GM04503 (cell line): Measurements from ENCODE around the gene RAB5B.

ENCODE experiments used
- DNase-seq: peaks from one replicate; pipeline ENCODE4 v3.0.0-alpha.2; 2012; ENCODE audit warnings: low read depth

RAB5B gene, protein sequence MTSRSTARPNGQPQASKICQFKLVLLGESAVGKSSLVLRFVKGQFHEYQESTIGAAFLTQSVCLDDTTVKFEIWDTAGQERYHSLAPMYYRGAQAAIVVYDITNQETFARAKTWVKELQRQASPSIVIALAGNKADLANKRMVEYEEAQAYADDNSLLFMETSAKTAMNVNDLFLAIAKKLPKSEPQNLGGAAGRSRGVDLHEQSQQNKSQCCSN

DNA sequence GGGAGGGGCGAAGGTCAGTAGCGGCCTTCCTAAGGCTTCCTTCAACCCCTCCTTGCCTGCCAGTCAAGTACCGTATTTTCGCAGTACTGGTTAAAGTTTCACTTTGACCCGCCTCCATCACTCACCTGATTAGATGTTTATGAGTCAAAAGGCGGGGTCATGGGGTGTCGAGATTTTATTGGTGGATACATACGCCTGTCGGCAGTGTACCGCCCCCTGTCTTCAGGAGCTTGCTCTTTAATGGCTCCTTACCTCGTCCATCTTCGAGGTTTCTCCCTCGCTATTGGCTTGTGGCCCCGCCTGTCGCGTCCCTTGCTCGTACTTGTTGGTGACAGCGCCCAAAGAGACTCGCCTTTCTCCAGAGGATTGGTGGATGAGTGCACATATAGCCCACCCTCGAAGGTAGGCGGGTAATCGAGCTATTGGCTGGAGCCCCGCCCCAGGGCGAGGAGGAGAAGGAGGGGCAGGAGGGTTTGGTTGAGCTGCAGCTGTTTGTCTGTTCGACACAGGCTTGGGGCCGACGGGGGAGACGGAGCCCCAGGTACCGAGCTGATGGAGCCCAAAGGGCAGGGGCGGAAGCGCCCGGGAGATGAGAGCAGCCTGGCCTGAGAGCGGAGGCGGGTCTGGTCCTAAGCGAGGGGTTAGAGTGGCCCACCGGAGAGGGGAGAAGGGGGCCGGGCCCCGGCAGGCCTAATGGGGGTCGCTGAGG, at the start of gene RAB5B:
Gene RAB5B, plus strand, starts transcription at position 480 of the 709 bp plus-strand sequence. CDS start 12,883 bp downstream, outside the sequence.
- DNase-seq = peak; percentile 100

DNA sequence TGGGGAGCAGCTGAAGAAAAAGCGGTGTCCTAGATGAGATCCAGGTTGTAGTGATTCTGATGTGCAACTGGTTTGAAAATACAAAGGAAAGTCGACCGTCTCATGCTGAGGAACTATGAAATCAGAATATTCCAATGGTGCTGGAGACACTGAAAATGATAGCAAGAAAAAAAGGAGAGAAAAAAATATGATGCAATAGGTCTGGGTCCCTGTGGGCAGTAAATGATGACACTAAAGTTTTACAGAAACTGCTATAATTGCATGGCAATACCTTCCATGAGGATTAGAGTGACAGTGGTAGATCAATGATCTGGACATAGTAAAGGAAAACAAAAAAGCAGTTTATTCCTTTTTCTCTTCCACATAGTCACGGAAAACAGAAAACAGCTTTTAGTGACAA, 48.5 kb upstream of the RAB5B start:
- no peak for DNase-seq

DNA sequence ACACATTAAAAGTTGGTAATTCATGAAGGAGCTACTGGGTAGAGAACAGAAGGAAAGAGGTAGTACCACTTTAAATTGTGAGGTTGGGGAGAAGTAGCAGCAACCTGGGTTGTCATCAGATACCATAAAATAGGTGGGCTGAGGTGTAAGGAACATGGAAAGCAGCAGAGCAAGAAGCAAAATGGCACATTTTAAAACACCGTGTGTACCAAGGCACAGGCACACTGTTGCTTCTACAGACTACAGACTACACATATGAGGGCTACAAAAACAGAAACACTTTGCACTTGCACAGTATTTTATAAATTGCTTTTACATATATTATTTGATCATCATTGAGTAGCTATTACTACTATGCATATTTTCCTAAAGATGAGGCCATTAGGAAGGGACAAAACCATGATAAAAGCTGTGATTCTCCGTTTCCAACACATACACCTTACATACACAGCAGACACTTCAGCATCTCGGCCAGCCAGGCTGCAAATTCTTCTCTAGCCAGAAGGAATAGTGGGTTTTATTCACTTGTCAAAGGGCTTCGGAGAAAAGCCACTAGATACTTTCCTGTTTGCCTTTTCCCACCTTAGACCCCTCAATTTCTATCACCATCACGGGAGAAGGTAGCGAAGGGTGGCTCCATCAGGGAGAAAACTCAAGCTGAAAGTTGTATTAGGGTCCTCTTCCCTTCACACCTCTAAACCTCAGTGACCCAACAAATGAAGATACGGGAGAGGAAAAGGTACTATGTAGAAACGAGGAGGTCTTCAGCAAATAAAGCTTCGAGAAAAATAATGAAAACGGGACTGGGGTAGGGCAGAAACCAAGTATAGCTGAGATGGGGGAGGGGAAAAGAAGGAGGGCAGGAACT, 47.8 kb upstream of the RAB5B start:
- no peak for DNase-seq

DNA sequence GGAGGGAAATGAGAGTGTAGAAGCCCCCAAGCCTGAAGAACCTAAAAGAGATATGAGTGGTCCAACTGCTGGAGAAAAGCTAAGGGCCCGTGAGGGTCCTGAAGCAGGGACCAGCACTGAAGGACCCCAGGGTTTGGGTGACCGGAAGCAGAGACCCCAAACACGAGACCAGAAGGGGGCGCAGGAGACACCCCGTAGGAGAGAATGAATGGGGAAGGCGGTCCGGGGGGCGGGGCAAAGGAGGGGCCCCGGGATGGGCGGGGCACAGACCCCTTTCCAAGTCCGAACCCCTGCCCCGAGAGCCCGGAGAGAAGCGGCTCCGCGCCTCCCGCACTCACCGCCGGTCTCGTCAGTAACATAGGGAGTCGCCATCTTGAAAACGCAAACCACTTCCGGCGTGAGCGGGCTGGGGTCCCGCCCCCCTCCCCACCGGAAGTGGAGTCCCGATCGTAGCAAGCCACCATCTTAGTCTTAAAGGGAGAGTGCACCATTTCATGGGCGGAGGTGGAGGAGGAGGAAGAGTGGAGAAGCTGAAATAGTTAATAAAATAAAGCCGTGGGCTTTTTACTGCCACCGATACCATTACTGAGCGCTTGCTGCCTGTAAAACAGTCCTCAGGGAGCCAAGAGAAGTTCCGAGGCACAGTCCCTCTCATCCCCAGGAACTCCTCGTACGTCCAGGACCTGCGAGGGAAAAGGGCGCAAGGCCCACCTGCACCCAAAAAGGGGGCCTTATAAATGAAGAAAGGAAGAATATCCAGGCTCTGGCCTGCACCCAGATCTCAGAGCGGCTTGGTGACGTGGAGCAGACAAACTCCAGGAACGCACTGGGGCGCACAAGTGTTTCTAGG, 46.9 kb upstream of the RAB5B start:
- peak; percentile 66 for DNase-seq

DNA sequence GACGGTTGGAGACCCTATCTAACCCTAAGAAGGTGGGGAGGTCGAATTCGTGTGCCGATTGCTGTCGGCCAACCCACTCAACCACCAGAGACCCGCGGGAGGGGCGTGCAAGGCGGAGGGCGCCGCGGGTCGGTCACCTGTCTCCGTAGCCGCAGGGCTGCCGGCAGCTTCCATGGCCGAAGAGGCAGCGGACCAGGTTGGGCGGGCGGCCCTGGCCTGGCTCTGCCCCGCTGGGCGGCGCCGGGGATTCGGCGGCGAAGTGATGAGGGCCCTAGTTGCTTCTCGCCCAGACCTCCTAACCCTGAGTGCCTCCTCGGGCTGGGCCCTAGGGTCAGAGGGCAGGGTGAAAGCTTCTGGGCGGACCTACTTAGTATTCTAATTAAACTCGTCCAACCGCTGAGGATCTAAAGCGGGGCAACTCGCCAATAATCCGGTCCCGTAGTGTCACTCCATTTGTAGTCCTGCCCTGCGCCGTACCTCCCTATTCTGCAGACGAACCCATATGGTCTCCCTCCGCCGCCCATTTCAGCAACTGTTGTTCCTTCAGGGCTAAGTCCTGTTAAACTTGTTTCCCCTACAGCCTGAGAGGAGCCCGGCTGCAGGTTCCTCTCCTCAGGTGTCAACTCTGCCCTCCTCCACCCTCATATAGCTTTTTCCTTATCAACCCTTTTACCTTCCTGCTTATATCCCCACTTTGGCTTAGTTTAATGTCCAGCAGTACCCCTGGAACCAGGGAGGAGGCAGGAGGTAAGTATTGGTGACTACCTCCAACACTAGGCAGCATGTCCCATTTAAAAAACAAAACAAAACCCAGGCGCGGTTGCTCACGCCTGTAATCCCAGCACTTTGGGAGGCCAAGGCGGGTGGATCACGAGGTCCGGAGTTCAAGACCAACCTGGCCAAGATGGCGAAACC, 46.0 kb upstream of the RAB5B start, which contains the start of gene PYM1:
Gene PYM1, minus strand, starts transcription at position 307 of the 915 bp plus-strand sequence. Its CDS starts 133 bp downstream, at position 174.
- DNase-seq = no peak

DNA sequence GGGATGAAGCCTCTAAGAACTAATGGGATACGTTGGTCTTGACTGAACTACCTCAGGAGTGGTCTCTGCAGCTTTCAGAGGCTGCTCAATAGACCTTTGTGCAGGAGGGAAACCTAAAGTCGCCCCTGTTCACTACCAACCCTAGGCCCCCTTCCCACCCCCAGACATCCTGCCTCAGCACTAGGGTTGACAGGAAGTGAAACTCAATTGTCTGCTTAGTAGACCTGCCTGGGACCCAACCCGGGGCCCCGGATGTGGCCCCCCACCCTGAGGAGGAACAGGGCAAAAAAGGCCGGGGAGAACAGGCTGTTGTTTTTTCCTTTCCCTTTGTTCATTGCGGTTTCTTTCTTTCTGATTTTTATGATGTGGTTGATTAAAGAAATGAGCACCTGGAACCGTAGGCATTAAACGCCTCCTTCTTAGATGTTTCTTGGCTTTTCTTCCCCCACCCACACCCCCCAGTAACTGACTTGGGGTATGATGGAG, 44.5 kb upstream of the RAB5B start:
- no peak for DNase-seq

DNA sequence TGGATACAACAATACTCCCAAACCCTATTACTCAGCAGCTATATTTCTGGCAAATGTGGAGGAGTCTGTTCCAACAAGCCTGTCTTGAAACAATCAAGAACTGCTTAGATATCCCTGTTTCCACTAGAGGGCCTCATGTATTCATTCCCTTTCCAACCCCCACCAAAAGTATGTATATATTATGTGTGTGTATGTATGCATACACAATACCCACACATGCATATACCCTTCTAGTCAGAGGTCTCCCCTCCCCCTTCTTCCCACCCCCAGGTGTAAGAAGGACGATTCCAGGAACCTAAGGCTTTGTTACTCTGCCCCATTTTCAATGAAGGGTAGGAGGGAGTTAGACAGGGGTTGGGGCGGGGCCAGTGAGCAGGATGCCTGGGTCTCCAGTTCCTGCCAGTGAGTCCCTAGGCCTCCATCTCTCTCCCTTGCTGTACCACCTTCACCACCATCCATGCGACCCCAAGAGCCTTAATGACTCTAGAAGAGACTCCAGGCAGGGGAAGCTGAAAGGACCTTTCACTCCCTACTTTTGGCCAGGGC, 43.0 kb upstream of the RAB5B start, which contains the start of gene DGKA:
Gene DGKA, plus strand, starts transcription at position 392 of the 546 bp plus-strand sequence. CDS start 5,342 bp downstream, outside the sequence.
- peak; percentile 43 for DNase-seq

DNA sequence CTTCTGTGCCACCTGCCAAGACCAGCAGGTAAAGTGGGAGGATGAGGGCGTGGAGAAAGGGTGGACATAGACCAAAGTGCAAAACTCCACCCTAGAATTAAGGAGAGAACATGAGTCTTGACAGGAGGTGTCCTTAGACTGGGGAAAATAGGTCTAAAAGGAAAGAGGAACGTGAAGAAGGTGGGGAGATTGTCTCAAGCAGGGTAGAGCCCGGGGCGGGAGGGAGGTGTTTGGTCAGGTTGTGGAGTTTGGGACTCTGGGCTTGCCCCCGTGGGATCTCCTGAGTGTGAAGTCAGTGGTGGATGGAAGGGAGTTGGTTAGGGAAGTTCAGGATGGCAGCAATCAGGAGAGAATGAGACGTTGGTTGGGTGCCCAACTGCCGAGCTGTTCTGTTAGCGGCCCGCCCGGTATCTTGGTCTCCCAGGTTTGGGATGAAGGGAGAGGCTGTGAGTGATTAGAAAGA, 42.5 kb upstream of the RAB5B start:
- no peak for DNase-seq

DNA sequence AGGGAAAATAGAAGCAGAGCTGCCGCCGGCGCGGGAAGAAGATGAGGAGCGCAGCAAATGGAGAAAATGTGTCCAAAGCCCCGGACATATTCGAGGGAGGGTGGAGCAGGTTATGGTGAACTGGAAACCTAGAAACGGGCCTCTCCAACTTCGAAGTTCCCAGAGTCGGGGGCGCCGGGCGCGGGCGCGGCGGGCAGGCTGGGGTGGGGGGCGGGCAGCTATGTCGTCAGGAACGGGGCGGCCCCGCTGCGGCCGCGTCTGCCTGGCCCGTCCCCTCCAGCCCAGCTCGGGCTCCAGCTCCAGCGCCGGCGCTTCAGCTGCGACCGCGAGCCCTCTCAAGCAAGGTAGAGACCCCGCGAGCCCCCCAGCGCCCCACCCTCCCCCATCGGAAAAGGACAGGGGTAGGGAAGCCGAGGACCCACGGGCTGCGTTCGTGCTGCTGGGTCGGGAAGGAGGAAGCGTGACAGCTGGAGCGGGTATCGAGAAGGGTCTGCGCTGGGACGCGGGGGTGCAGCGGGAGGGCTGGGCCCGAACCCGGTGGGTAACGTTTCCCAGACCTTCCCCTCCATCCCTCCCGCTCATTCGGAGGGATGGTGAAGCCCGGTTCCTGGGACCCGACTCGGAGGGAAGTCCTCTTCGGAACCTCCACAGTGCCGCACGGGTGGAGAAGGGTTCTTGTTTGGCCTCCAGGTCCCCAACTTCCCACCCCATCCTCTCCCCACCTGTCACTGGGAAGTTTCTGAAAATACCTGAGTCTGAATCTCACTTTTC, 41.9 kb upstream of the RAB5B start:
- no peak for DNase-seq

DNA sequence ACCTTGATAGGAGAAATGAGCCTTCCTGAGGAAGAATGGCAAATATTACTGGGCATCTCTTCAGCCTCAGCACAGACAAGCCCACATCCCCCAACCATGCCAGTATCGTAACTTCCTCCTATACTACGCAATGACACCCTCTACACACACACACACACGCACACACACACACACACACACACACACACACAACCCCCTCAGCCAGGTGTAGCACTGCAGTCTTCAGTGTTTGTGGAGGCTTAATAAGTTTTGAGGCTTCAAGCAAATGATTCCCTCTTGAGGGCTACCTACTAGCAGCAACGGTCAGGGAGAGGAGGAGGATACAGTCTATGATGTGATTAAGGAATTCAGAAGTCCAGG, 41.3 kb upstream of the RAB5B start:
- DNase-seq = no peak

DNA sequence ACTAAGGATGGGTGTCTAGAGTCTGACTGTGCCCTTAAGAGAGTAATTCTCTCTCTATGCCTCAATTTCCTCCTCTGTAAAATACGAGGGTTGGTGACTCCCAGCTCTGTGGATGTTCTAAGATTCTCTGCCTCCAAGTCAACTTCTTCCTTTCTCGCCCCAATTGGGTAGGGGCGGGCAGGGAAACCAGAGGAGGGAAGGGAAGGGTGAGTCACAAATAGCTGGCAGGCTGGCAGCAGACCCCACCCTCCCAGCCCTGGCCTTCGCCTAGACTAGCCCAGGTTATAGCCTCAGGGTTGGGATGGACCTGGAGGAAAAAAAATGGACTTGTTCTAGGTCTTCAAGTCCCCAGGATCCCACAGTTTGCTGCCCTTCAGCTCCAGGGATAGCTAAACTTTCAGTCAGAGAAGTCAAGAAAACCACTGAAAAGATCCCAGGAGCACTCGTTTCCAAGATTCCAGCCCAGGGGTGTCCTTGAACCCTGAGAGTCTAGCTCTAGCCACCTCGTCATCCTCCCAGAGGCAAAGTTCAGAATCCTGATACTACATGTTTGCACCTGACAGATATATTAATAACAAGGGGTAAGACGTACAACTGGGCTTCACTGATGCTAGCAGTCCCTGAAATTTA, 40.6 kb upstream of the RAB5B start:
- DNase-seq = no peak

DNA sequence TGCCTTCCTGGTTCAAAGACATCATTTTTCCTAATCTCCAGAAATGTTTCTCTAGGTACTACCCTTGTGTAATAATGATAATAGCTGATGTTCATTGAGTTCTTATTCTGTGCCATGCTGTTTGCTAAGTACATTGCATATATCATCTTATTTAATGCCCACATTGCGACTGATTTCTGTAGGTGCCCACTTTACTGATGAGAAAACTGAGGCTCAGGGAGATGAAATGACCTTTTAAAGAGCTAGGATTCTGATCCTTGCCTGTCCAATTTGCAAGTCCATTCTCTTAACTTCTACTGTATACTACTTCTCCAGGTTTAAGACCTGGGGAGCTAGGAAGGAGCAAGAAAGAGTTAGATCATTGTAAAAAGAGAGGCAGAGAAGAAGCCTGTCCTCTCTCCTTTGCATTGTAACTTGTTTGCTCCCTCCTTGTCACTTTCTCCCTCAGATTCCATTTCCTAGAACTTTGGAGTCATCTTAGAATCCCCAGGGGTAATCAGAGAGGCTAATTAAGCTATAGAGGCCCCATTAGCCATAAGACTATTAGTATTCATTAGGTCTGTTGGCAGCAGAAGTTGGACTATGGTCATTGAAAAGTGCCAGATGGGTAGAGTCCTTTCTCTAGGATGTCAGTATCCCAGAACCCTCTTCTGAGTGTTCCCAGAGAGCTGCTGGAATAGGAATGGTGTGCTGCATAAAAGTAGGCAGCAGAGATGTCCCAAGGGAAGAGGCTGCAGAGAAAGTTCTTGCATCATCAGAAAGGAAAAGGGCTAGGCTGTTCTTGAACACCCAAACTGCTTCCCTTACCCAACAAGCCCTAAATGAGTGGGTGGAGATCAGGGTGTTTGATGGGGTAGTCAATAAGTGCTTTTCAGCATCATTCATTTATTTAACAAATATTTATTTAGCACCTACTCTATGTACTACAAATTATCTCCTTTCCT, 39.8 kb upstream of the RAB5B start:
- no peak for DNase-seq

DNA sequence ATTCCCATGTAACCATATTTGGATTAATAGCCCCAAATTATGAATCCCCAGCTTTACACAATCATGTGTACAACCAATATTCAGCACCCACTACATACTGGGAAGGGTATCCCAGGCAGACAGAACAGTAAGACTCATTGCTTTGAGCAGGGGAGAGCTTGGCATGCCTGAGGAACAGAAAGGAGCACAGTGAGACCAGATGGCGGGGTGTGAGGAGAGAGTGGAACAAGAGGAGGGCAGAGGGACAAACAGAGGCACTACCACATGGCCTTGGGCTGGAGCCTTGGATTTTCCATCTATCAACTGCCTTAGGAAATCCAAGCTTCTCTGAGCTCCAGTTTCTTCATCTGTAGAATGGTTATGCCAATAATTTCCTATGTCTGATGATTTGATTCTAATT, 39.1 kb upstream of the RAB5B start:
- DNase-seq = no peak

DNA sequence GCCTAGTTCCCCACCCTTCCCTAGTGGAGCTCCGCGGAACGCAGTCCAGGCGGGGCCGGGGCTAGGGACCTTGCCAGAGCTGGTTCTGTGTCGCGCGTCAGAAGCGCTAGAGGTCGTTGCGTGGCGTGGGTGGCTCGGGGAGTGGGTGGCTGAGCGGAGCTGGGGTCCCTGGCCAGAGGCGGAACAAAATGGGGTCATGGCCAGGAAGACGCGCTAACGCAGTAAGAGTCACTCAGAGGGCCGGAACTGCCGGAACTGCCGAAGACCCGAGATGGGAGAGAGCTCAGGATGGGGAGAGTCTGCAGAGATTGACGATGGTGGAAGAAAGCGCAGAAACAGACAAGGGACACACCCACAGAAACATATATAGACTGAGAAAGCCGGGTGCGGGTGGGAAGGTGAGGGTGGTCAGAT, 38.1 kb upstream of the RAB5B start:
- no peak for DNase-seq

DNA sequence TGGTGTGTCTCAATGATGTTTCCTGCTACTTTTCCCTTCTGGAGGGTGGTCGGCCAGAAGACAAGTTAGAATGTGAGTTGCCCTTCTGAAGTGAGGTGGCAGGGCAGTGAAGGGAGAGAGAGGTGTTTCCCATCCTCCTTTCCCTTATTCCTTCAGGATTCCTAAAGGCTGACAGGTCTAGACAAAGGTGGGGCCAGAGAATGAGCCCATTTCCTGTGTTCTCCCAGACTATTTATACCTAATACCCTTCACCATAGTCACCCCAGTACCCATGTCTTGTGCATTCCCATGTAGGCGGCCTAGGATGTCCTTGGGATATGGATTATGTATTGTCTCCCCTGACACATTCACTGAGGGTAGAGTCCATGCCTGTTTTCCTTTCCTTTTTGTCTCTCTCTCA, 35.9 kb upstream of the RAB5B start:
- no peak for DNase-seq

DNA sequence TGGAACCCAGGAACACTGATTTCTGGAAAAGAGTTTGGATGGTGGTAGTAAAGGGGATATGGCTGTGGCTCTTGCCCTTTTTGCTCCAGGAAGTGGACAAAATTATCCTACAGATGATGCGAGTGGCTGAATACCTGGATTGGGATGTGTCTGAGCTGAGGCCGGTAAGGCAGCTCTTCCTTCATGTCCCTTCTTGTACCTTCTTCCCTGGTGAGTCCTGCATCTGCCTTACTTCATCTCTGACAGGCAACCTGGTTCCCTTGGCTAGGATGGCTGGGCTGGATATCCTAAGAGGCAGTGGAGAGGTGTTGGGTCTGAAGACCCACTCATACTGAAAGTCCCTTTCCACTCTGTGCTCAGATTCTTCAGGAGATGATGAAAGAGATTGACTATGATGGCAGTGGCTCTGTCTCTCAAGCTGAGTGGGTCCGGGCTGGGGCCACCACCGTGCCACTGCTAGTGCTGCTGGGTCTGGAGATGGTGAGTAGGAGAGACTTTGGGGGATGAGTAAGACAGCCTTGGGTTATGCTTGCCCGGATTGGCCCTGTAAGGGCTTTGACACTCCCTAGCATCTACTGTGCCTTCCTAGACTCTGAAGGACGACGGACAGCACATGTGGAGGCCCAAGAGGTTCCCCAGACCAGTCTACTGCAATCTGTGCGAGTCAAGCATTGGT, 34.9 kb upstream of the RAB5B start:
- no peak for DNase-seq
